CD4-positive, alpha-beta T cell treated with Interleukin-4 for 1 hour (primary cell): ENCODE measurements around the gene KDM3B.

Source experiments
- DNase-seq, 2 donors: peaks; one replicate each; pipeline ENCODE4 v3.0.0-alpha.2; 2020 to 2022

KDM3B gene

DNA sequence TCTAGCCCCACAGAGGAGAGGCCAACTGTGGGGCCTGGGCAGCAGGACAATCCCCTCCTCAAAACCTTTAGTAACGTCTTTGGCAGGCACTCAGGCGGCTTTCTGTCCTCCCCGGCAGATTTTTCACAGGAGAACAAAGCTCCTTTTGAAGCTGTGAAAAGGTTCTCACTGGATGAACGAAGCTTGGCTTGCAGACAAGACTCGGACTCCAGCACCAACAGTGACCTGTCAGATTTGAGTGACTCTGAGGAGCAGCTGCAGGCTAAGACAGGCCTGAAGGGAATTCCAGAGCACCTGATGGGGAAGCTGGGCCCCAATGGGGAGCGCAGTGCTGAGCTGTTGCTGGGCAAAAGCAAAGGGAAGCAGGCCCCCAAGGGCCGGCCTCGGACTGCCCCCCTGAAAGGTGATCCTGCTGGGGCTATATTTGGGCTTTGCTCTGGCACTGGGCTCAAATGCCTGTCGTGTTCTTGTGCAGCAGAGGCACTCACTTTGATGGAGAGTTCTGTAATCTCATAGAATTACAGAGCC is 39.4 kb downstream of the KDM3B start:
- no peak for DNase-seq

DNA sequence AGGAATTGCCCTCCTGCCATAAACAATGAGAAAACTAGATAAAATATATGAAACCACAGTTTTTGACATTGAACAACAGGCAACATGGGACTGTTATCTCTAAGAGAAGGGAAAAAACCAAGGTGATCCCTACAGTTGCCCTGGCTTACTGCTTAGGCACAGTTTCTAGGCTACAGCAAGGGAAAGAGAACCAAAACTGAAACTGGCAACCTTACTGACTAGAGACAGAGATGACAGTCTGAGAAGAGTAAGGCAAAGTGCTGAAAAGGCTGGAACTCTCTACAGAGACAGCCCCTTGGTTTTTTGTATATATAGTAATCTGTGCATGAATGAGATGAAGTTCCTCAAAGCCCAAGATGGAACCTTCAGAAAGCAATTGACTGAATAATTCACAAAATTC is 50.2 kb downstream of the KDM3B start:
- no peak for DNase-seq

DNA sequence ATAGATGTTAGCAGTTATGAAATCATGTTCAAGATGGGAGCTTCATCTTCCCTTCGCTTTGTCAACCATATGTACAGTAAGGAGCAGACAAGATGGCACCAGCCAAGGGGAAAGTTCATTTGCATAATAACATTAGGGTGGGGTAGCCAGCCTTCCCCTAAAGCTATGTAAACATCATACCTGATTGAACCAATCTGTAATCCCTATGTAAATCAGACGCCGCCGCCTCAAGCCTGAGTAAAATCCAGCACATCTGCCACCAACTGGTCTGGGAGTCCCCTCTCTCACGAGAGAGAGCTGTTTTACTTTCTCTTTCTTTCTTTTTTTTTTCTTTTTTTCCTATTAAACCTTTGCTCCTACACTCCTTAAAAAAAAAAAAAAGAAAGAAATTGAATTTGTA is 55.5 kb downstream of the KDM3B start:
- DNase-seq, result peak; percentile 14 to 18

DNA sequence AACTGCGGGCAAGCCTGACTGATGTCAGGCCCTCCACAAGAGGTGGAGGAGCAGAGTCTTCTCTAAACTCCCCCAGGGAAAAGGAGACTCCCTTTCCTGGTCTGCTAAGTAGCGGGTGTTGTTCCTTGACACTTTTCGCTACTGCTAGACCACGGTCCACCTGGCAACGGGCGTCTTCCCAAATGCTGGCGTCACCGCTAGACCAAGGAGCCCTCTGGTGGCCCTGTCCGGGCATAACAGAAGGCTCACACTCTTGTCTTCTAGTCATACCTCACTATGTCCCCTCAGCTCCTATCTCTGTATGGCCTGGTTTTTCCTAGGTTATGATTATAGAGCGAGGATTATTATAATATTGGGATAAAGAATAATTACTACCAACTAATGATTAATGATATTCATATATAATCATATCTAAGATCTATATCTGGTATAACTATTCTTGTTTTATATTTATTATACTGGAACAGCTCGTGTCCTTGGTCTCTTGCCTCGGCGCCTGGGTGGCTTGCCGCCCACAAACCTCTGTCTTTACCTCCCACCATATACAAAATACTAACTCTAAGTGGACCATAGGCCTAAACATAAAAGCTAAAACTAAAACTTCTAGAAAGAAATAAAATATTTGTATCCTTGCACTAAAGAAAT is 58.6 kb downstream of the KDM3B start:
- DNase-seq, result peak; percentile 29

DNA sequence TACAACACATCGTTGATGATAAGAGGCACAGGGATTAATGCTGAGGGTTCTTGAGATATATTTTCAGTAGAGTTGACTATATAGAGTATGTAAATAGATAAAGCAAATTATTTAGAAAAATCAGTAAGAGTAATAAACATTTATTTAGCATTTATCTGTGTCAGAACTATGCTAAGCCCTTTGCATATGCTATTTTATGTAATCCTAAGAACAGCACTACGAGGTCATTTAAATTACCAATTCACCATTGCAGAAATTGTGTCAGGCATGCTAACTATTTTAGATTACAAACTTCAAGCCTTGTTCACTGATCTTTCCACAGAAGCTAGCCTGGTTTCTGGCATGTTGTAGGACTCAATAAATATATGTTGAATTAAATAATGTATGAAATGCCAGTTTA is 66.0 kb downstream of the KDM3B start:
- no peak for DNase-seq

DNA sequence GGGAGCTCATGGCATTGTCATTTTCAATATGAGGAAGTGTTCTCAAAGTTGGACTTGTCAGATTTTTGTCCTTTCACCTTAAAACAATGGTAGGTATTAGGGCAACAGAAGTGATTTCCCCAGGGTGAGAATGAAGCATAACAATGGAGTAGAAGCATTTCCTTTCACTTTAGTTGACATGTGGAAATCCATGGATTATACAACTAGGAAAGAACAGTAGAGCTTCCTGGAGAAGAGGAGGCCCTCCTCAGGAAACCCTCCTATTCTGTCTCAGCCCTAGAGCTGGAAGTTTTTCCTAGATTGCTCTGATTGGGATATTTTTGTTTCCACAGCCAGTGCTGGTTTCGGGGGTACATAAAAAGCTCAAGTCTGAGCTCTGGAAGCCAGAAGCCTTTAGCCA is 72.6 kb downstream of the KDM3B start:
- no peak for DNase-seq

DNA sequence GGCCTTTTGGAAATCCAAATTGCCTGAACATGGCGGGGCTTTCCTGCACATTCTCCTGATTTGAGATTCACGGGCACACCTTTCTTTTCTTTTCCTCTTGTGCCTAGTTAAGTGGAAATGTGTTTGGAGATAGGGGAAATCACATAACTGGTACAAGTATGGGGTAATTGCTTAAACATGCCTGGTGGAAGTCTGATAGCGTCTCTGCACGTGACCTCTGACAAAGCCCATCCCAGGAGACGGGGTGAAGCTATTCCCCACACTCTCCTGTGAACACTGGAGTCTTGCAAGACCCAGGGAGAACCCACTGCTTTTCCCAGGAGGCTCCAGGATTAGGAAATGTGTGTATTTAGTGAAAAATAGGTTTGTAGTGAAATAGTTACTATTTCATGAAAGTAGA is 83.5 kb downstream of the KDM3B start:
- DNase-seq, result no peak

DNA sequence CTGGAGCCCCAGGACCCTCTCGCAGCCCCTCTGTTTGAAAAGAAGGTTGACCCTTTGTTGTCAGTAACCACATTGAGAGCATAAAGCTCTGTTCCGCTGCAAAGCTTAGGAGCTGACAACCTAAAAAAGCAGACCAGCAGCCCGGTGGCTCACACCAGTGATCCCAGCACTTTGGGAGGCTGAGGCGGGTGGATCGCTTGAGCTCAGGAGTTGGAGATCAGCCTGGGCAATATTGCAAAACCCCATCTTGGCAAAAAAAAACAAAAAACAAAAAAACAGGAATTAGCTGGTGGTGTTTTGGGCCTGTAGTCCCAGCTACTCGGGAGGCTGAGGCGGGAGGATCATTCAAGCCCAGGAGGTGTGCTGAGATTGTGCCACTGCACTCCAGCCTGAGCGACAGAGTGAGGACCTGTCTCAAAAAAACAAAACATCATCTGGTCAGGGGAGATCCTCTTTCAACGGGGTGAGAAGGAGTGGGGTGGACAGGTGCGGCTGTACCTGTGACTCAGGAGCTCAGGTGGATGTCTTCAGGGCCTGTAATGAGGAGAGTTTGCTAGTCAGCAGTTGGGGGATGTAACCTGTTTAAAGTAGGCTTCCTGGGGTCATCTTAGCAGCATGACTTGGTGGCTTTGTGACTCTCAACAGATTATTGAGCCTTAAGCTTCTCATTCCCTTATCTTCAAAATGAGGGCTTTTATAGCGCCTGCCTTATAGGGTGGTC is 85.7 kb downstream of the KDM3B start:
- DNase-seq, result no peak

DNA sequence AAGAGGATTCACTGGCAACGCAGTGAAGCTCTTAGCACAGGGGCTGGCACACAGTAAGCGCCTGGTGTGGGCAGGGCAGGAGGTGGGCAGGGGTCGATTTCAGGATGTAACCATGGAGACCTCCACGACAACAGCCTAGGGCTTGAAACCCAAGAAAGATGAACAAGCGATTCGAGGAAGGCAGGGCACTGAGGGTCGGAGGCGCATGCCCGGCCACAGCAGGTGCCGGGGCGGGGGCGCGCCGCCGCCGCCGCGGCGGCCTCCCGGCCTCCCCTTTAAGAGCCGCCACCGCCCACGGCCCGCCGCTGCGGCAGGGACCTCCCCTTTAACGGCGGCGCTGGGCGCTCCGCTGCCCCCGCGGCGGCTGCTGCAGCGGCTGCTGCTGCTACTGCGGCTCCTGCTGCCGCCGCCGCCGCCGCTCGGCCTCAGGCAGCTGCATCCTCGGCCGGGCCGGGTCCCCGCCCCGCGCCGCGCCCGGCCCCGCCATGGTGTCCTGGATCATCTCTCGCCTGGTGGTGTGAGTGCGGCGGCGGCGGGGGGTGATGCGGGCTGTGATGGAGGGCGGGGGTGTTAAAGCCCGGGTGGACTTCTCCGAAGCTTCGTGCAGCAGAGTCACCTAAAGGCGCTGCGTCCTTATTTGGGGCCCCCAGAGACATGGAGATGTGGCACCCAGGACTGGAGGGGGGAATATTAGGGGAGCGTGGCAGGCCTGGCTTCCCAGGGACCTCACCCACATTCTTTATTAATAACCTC is 86.4 kb downstream of the KDM3B start, which contains the start of gene REEP2:
Gene REEP2 (plus strand): TSS at position 334 of the 753 bp plus-strand sequence. CDS start 152 bp downstream, at position 486.
- peak; percentile 45 to 55 for DNase-seq

DNA sequence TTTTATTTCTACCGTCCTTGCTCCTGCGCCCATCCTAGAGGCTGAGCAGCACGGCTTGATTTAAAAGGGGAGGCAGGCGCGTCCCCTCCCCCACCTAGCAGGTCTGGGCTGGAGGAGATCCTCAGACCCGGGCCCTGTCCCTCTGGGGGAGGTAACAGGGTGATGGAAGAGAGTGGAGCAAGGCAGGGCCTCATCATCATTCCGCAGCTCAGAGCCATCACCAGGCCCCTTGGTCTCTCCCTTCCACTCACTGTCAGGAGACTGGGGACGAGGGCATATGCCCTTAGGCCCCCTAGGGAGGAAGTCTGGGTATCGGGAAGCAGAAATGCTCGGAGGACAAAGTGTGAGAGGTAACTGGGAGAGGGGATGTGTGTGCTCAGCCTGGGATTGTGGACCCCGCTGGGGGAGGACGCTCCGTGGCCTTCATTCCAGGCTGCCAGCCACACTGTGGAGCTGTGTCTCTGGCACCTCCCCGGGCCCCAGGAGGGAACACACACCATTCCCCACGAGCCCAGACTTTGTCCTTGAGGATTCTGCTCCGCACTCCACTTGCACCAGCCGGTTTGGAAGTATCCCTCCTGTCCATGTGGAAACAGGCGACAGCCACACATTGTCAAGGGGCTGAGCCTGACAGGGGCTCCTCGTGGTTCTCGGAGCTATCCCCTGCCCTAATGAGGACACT is 87.1 kb downstream of the KDM3B start:
- no peak for DNase-seq

DNA sequence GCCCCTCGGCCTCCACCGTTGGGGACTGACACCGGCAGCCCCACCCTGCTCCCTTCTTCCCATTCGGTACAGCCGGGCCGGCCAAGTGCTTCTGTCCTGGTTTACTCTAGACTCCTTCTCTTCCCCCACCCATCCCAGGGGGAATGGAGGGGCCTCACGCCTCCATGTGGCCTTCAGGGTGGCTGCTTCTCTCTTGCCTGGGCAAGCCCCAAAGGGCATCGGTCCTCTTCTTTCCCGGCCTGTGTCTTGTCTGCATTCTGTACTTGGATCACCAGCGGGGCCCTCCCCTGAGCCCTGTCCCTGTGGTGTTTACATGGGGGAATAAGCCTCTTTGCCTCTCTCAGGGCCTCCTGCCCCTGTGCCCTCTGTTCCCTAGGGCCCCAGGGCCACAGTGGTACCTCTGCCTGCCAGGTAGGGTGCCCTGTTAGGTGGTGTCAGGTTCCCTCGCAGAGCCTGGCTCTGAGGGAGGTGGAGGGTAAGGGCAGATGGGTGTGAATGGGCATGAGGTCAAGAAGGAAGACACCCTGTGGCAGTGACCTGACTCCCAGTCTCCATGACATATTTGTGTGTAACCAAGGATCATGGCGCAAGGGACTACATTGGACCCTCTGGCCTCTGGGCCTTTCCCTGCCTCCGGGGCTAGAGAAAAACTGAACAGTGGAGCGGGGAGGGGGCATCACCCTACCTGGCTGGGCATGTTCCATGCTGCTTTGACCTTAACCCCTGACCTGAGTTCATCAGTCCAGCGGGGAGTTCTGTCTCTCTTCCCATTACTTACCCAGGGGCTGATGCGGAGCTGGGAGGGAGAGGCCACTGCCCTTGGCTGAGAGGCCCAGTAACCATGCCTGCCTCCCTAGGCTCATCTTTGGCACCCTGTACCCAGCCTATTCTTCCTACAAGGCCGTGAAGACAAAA is 87.9 kb downstream of the KDM3B start:
- DNase-seq, result no peak

DNA sequence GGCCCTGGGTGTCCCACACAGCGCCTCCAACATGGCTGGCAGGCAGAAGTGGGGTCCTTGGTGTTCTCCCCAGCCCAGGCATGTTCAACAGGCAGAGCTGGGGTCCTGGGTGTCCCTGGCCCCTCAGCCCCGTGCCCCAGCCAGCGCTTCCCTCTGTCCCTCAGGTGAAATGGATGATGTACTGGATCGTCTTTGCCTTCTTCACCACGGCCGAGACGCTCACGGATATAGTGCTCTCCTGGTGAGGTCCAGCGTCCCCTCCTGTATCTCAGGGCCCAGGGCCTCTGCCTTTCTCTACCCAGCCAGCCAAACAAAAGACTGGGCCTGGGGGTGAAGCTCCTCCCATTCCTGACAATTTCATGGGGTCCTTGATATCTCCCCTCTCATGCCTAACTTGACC is 88.7 kb downstream of the KDM3B start:
- no peak for DNase-seq

DNA sequence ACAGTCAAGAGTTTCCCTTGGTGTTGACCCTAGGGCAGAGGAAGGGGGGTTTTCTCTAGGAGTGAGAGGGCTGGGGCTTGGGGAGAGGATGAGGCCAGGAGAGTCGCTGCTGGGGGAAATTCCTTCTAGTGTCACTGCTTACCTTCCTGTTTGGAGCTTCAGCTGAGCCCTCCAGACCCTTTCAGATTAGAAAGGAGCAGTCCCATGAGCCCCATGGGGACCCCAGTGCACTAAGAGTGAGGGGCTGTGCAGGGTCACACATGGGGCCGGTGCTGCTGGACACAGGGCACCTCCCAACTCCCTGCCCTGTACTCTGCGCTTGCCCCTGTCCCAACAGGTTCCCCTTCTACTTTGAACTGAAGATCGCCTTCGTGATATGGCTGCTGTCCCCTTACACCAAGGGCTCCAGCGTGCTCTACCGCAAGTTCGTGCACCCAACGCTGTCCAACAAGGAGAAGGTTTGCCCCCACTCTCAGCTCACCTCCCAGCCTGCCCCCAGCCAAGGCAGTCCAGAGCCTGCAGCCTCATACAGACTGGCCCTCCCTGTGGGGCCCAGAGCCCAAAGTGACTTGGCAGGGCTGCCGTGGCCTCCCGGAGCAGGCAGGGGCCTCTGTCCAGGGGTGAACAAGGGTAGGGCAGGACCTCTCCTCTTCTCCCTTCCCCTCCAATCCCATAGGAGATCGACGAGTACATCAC is 91.7 kb downstream of the KDM3B start:
- no peak for DNase-seq

DNA sequence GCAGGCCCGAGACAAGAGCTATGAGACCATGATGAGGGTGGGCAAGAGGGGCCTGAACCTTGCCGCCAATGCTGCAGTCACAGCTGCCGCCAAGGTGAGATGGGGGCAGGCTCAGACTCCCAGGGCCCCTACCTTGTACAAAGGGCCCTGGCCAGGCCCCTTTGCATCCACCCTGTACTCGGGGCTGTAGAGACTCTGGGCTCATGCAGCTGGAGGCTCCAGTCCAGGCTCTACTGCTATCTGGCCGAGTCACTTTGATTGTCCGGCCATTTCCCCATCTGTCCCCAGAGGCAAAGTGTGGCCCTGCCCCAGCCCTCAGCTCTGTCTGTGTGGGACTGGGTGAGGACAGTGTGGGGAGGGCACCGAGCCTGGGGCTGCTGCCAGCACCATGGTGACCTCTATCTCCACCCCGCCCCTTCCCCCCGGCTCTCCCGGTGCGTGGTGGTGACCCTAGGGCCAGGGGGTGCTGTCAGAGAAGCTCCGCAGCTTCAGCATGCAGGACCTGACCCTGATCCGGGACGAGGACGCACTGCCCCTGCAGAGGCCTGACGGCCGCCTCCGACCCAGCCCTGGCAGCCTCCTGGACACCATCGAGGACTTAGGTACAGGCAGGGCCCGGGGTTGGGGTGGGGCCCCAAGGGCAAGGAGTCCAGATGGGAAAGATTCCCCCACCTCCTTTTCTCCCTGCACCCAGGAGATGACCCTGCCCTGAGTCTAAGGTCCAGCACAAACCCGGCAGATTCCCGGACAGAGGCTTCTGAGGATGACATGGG is 92.5 kb downstream of the KDM3B start:
- no peak for DNase-seq

DNA sequence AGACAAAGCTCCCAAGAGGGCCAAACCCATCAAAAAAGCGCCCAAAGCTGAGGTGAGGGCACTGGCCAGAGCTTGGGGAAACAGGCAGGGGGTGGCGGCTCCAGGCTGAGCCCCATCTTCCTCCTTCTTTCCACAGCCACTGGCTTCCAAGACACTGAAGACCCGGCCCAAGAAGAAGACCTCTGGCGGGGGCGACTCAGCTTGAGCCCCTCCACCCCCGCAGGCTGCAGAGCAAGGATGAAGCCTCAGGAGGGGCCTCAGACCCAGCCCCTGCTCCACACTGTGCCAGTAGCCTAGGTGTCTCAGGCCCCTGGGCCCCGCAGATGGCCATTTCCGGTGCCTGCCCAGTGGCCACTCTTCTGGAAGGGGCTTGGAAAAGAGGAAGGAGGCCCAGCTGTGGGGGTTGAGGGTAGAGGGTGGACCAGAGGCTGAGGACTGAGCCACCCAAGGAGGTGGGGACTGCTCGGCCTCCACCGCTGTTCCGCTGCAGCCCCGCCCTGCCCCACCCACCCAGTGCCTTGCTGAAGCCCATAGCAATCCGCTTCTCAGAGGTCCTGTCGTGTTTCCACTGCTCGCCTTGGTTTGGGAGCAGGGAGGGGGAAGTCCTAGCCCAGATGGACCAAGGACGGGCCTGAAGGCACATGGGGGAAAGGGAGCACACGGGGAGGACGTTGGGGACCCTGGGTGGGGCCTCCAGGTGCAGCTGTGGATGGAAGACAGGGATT is 93.2 kb downstream of the KDM3B start:
- DNase-seq, result no peak

DNA sequence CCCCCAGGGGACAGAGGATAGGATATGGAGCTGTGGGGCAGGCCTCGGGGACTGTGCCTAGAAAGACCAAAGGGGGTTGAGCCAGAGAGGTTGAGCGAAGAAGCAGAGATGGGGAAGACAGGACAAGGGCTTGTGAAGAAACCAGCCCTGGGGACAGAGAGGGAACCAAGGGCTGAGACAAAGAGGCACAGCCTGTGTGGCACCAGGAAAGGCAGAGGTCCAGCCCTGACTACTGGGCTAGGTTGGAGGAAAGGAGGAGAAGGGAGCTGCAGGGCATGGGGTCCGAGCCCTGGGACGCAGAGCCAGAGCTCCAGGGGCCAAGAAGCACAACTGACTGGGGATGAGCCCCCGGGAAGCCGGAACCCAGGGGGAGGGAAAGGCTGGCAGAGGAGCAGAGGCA is 95.6 kb downstream of the KDM3B start:
- DNase-seq, result no peak

DNA sequence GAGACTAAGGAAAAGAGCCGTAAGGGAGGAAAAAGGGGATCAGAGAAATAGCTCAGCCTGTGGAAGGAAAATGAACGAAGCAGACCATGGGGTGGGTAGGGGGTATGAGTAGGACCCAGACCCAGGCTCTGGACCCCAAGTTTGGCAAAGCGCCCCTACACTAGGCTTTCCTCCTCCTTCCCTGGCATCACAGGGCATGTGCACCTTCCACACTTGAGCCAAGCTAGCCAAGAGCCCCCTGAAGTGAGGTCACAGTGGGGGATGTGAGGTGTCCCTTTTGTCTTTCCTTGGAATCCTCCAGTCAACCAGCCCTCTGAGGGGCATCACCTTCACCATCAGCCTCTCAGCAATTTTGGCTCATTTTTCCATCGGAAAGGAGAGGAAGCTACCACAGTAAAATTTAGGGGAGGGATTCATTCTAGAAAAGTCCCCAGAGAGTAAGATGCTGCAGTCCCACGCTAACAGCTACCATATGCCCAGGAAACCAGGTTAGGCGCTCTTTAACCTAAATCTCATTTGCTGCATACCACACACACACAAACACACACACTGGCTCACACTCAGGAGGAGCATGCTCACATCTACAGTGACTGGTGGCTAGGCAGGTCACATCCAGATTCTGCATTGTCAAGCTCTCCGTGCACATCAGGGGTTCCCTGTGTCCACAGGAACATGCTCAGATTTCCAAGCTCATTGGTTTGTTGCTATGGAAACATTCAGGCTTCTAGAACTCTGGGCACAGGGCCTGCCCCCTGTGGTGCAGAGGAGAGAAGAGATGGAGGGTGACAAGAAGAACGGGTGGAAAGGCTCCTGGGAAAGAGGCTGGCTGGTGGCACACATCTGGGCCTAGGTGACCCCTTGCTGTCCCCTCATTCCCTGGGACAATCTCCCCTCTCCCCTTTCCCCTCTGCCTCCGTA is 96.3 kb downstream of the KDM3B start:
- no peak for DNase-seq

DNA sequence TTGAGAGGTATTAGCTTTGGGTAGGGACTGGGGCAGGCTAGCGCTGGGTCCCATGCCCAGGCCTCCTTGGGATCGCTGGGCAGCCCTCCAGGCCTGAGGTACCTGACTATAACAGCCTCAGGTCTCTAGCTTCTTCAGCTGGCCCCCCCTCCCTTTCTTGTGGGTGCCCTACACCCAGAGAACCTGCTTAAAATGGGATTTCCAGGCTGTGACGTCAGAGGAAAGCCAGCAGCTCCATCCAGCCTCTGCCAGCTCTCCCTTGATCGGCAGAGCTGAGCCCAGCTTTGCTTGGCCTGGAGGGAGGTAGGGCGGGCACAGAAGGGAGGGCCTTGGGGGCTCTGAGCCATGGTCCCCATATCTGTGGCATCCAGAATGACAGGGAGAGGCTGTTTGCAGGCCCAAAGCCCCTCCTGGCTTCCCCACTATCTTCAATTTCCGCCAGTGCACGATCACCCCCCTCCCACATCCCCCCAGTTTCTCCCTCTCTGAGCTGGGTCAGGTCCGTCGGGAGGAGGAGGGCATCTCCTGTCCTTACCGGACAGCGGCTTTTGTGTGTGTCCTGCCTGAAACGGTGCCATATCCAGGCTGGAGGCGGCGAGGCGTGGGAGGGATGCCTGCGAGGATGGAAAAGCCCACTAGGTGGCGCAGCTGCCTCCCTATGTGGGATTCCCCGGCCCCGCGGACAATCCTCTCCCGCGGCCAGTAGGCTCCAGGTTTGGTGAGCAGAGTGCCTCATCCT is 97.2 kb downstream of the KDM3B start:
- peak; percentile 74 to 77 for DNase-seq
